ENCODE results near the gene LPP.

DNA sequence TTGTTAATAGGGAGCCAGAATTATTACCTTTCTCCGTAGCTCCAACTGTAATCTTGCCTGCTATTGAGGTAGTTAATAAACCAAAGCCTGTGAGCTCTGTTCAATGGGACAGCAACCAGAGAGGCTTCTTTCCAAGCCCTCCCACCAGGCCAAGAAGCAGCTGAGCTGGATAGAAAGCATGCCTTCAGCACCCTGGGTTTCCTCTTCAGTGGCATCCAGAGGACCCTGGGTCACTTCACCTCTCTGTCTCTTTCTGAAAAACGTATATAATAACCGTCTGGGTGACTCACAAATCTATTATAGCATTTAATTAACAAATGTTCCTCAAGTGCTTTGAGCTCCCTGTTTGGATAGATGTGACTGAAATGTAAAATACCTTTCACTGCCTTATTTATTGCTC lies 420.0 kb downstream of the LPP start:
- no peak for TF ChIP-seq POLR2A (IDR thresholded peaks at IDR 0.05; ENCODE audit: low read length)
- no peak for TF ChIP-seq GATA1 (IDR thresholded peaks at IDR 0.05; ENCODE audit: low read depth, low read length)
